Measurements from ENCODE around the gene HTT-AS.

HTT-AS gene

GRCh38 chr4:3070709-3071500 is 3.4 kb downstream of the HTT-AS start:
- in situ Hi-C loops (cut with HindIII; ENCODE audit: low pct_ligation_motif_present, low sequenced_read_pairs) = no loop called here
- Histone ChIP-seq H3K4me3 (ENCODE audit: low read depth, low read length) (no peak overlapping the region), H3K36me3 (replicated peaks) (no peaks in the 10 kb centered on the region), H3K27ac (no peak overlapping the region), H3K27me3 (replicated peaks) (no peaks in the 10 kb centered on the region)
- no peak for TF ChIP-seq CTCF (IDR thresholded peaks at IDR 0.05; ENCODE audit: low read depth, low read length, missing control alignments)
- DNase-seq = peak; percentile 14

- TF ChIP-seq CTCF (IDR thresholded peaks at IDR 0.05; ENCODE audit: low read depth, low read length, missing control alignments) = no peak
- Histone ChIP-seq H3K27me3 (replicated peaks) (no peaks in the 10 kb centered on the region), H3K36me3 (replicated peaks) (no peaks in the 10 kb centered on the region), H3K4me3 (ENCODE audit: low read depth, low read length) (no peak overlapping the region), H3K27ac (no peak overlapping the region)
- no peak for DNase-seq
- in situ Hi-C loops (cut with HindIII; ENCODE audit: low pct_ligation_motif_present, low sequenced_read_pairs) = no loop called here
Observed at GRCh38 chr4:3069661-3070199, 4.6 kb downstream of the HTT-AS start.

- H3K27me3 ChIP-seq (replicated peaks) = no peaks in the 10 kb centered on the region
- no peak for TF ChIP-seq CTCF (IDR thresholded peaks at IDR 0.05; ENCODE audit: low read depth, low read length, missing control alignments)
- no peaks in the 10 kb centered on the region for H3K36me3 ChIP-seq (replicated peaks)
- DNase-seq = no peak
- in situ Hi-C loops (cut with HindIII; ENCODE audit: low pct_ligation_motif_present, low sequenced_read_pairs) = no loop called here
- no peak overlapping the region for H3K27ac ChIP-seq
- H3K4me3 ChIP-seq (ENCODE audit: low read depth, low read length) = no peak overlapping the region
Observed at GRCh38 chr4:3067473-3068001, 6.8 kb downstream of the HTT-AS start.

- DNase-seq = no peak
- Histone ChIP-seq H3K27ac (no peak overlapping the region), H3K27me3 (replicated peaks) (no peaks in the 10 kb centered on the region), H3K4me3 (ENCODE audit: low read depth, low read length) (no peak overlapping the region), H3K36me3 (replicated peaks) (no peaks in the 10 kb centered on the region)
- no peak for TF ChIP-seq CTCF (IDR thresholded peaks at IDR 0.05; ENCODE audit: low read depth, low read length, missing control alignments)
- in situ Hi-C loops (cut with HindIII; ENCODE audit: low pct_ligation_motif_present, low sequenced_read_pairs) = no loop called here
Observed at GRCh38 chr4:3066836-3067400, 7.4 kb downstream of the HTT-AS start.

GRCh38 chr4:3065551-3065950 is 8.8 kb downstream of the HTT-AS start:
- no peak for DNase-seq
- no peak for TF ChIP-seq CTCF (IDR thresholded peaks at IDR 0.05; ENCODE audit: low read depth, low read length, missing control alignments)
- Histone ChIP-seq H3K4me3 (ENCODE audit: low read depth, low read length) (no peak overlapping the region), H3K36me3 (replicated peaks) (no peaks in the 10 kb centered on the region), H3K27ac (no peak overlapping the region), H3K27me3 (replicated peaks) (no peaks in the 10 kb centered on the region)
- in situ Hi-C loops (cut with HindIII; ENCODE audit: low pct_ligation_motif_present, low sequenced_read_pairs) = no loop called here

All from brain microvascular endothelial cell (primary cell).